HCT116 (cell line): Measurements from ENCODE around the gene ECI2. TPM values are rescaled to one million over a fixed set of nuclear protein-coding genes. Genes with fewer than 3 reads are reported as not detected.

Experiments
- ATAC-seq: fragments of 200-7000 bp; cut with Tn5 transposase; 2 replicates; pipeline ENCODE4 v1.9.1; 2020; ENCODE audit warnings: mild to moderate bottlenecking, moderate library complexity
- BruUV-seq: library from RNA; stranded (reverse); fragments of 400-500 nt; replicated peaks from 2 replicates; lab custom pipeline; 2021; lab: Mats Ljungman, UMichigan
- CTCF ChIA-PET: fragments of 300-600 bp; sonication (Branson Sonifier 250); formaldehyde crosslinking; loops from one replicate; lab custom pipeline; 2021; ENCODE audit warnings: antibody characterized with exemption; lab: Charles Lee
- POLR2A ChIA-PET: fragments of 300-600, 350-600 bp; sonication (Branson Sonifier 250); formaldehyde crosslinking; loops from one replicate; lab custom pipeline; 2021; ENCODE audit warnings: antibody characterized with exemption; lab: Charles Lee
- RAD21 ChIA-PET, 2 experiments: fragments of 300-600 bp; sonication (Branson Sonifier 250); formaldehyde crosslinking; loops; one replicate each; lab custom pipeline; 2023; ENCODE audit warnings: low total read pairs in 2 of 2; ENCODE audit not compliant: uncharacterized antibody in 2 of 2, unreplicated experiment in 2 of 2, low non-redundant PET in 1 of 2; lab: Charles Lee
- DNase-seq: peaks from one replicate; pipeline ENCODE4 v3.0.0-alpha.2; 2010; ENCODE audit warnings: low read depth, low spot score
- H2AFZ ChIP-seq: fragments of 200-600 bp; shearing (Covaris generic), sonication (generic); 2 replicates; pipeline ENCODE4 v1.6.1; 2017; ENCODE audit warnings: low read depth, mixed run types, mixed read lengths, antibody characterized with exemption, low read length; ENCODE audit not compliant: poor library complexity, severe bottlenecking
- H3K27ac ChIP-seq: 2 replicates; pipeline ENCODE4 v1.5.1; 2012; ENCODE audit warnings: low read depth, low read length
- H3K27me3 ChIP-seq: fragments of 200-600 bp; sonication (generic); 2 replicates; pipeline ENCODE4 v1.6.1; 2016; ENCODE audit warnings: mixed run types, low read length, mixed read lengths; ENCODE audit not compliant: insufficient read depth
- H3K36me3 ChIP-seq, 2 experiments: fragments of 200-500 bp in 1 of 2; fragments of 200-600 bp in 1 of 2; sonication (Bioruptor generic) in 1 of 2; sonication (generic) in 1 of 2; 2 replicates each; pipeline versions ENCODE4 v1.5.1 to v1.6.1; 2014 to 2016; ENCODE audit warnings: low read length in 2 of 2, inconsistent platforms in 1 of 2, mixed read lengths in 1 of 2, mixed run types in 1 of 2; ENCODE audit not compliant: insufficient read depth in 2 of 2, control insufficient read depth in 1 of 2
- H3K4me1 ChIP-seq, 2 experiments: fragments of 200-600 bp in 1 of 2; sonication (generic) in 1 of 2; 2 replicates each; pipeline versions ENCODE4 v1.5.1 to v1.6.1; 2012 to 2017; ENCODE audit warnings: low read length in 2 of 2, inconsistent platforms in 1 of 2, mild to moderate bottlenecking in 1 of 2, mixed read lengths in 1 of 2, mixed run types in 1 of 2, moderate library complexity in 1 of 2; ENCODE audit not compliant: insufficient read depth in 2 of 2, control insufficient read depth in 1 of 2
- H3K4me2 ChIP-seq: fragments of 200-600 bp; sonication (generic); 2 replicates; pipeline ENCODE4 v1.6.1; 2017; ENCODE audit warnings: mixed run types, low read length, mixed read lengths
- H3K4me3 ChIP-seq, 2 experiments: fragments of 200-600 bp in 1 of 2; sonication (generic) in 1 of 2; replicated peaks in 1 of 2; 2 replicates each; pipeline ENCODE4 v1.5.1; 2011 to 2016; ENCODE audit warnings: low read length in 2 of 2, control low read depth in 1 of 2, low read depth in 1 of 2, mild to moderate bottlenecking in 1 of 2, mixed read lengths in 1 of 2, mixed run types in 1 of 2
- H3K79me2 ChIP-seq: fragments of 200-600 bp; sonication (generic); 2 replicates; pipeline ENCODE4 v1.6.1; 2017; ENCODE audit warnings: mild to moderate bottlenecking, mixed run types, low read length, moderate library complexity, mixed read lengths; ENCODE audit not compliant: insufficient read depth
- H3K9ac ChIP-seq: fragments of 200-600 bp; sonication (generic); 2 replicates; pipeline ENCODE4 v1.6.1; 2016; ENCODE audit warnings: low read length, mixed read lengths
- H3K9me2 ChIP-seq: fragments of 200-600 bp; sonication (generic), shearing (Covaris generic); 2 replicates; pipeline ENCODE4 v1.6.1; 2017; ENCODE audit warnings: mixed run types, mild to moderate bottlenecking, moderate library complexity; ENCODE audit not compliant: insufficient read depth
- H3K9me3 ChIP-seq, 2 experiments: fragments of 200-500 bp in 1 of 2; fragments of 200-600 bp in 1 of 2; sonication (Bioruptor generic) in 1 of 2; sonication (generic) in 1 of 2; 2 replicates each; pipeline ENCODE4 v1.6.1; 2014 to 2017; ENCODE audit warnings: low read length in 2 of 2, mixed read lengths in 2 of 2, inconsistent platforms in 1 of 2, low read depth in 1 of 2, mild to moderate bottlenecking in 1 of 2, mixed run types in 1 of 2, moderate library complexity in 1 of 2; ENCODE audit not compliant: control insufficient read depth in 1 of 2, insufficient read depth in 1 of 2
- H4K20me1 ChIP-seq: fragments of 200-600 bp; sonication (generic), shearing (Covaris generic); 2 replicates; pipeline ENCODE4 v1.6.1; 2017; ENCODE audit warnings: mixed run types, mild to moderate bottlenecking, moderate library complexity; ENCODE audit not compliant: insufficient read depth
- CBX3 ChIP-seq: IDR thresholded peaks from 2 replicates; pipeline ENCODE4 v1.6.1; 2012; ENCODE audit warnings: low read depth
- CEBPB ChIP-seq: IDR thresholded peaks from 2 replicates; pipeline ENCODE4 v1.6.1; 2012; ENCODE audit warnings: low read depth
- SP1 ChIP-seq: IDR thresholded peaks from 2 replicates; pipeline ENCODE4 v1.6.1; 2012; ENCODE audit warnings: low read depth
- intact Hi-C: fragments of 100-400 bp; cut with micrococcal nuclease; formaldehyde crosslinking; loops from 2 replicates; pipeline ENCODE4 v1.10.0; 2022
- total RNA-seq: library from RNA; stranded (reverse); gene quantifications from one replicate; pipeline ENCODE4 v1.2.1, GENCODE V29; 2021; ENCODE audit not compliant: unreplicated experiment
- TF ChIP-seq, protein P1 (sequence below): IDR thresholded peaks from 2 replicates; pipeline ENCODE4 v1.6.1; 2012
- TF ChIP-seq, protein P2 (sequence below): IDR thresholded peaks from 2 replicates; pipeline ENCODE4 v1.6.1; 2011; ENCODE audit warnings: mild to moderate bottlenecking, low read length, moderate library complexity; ENCODE audit not compliant: insufficient replicate concordance; ENCODE audit errors: extremely low read depth
- TF ChIP-seq, protein P3 (sequence below): IDR thresholded peaks from 2 replicates; pipeline ENCODE4 v1.6.1; 2012

ECI2 gene
- total RNA-seq, 1 experiment from 2014 or later = 56.8 TPM

DNA sequence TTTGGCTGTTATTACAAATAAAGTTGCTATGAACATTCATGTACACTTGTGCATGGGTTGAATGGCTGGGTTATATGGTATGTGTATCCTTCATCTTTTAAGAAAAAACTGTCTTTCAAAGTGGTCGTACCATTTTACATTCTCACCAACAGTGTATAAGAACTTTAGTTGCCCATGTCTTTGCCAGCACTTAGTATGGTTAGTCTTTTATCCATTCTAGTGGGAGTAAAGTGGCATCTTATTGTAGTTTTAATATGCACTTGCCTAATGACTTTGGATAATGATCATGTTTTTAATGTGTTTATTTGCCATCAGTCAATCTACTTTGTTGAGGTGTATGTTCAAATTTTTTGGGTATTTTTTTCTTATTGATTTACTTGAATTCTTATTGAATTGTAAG is 32.5 kb upstream of the ECI2 start:
- Histone ChIP-seq H3K9me2 (no peaks in the 10 kb centered on the region), H4K20me1 (no peaks in the 10 kb centered on the region), H3K36me3 (no peaks in the 10 kb centered on the region), H3K9ac (no peak overlapping the region), H3K9me3 (no peaks in the 10 kb centered on the region), H2AFZ (no peak overlapping the region), H3K79me2 (no peaks in the 10 kb centered on the region), H3K4me1 (no peaks in the 10 kb centered on the region), H3K27me3 (no peaks in the 10 kb centered on the region), H3K4me2 (no peak overlapping the region)
- CTCF ChIA-PET = no interaction called here
- intact Hi-C loops = no loop called here
- no peak for DNase-seq
- no TSS peak for BruUV-seq
- RAD21 ChIA-PET = no interaction called here
- POLR2A ChIA-PET = no interaction called here
- ATAC-seq = no peak
- TF ChIP-seq CBX3 = peak; percentile 47; the same call in 1 of the 2 replicates
- TF ChIP-seq, protein P1, sequence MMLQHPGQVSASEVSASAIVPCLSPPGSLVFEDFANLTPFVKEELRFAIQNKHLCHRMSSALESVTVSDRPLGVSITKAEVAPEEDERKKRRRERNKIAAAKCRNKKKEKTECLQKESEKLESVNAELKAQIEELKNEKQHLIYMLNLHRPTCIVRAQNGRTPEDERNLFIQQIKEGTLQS = no peak
- TF ChIP-seq, all 23 proteins: peak for 1
- H3K4me3 ChIP-seq = no peak overlapping the region
- H3K27ac ChIP-seq = no peak overlapping the region

DNA sequence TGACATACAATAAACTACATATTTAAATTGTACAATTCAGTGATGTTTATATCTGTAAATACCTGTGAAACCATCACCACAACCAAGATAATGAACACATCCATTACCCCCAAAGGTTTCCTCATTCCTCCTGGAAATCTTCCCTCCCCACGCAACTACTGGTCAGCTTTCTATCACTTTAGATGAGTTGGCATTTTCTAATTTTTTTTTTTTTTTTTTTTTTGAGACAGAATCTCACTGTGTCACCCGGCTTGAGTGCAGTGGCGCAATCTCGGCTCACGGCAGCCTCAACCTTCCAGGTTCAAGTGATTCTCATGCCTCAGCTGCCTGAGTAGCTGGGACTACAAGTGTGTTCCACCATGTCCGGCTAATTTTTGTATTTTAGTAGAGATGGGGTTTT is 31.7 kb upstream of the ECI2 start:
- Histone ChIP-seq H3K79me2 (no peaks in the 10 kb centered on the region), H3K4me1 (no peaks in the 10 kb centered on the region), H2AFZ (no peak overlapping the region), H4K20me1 (no peaks in the 10 kb centered on the region), H3K4me2 (no peak overlapping the region), H3K27me3 (no peaks in the 10 kb centered on the region), H3K27ac (no peak overlapping the region), H3K36me3 (no peaks in the 10 kb centered on the region), H3K9me2 (no peaks in the 10 kb centered on the region), H3K9me3 (no peaks in the 10 kb centered on the region), H3K4me3 (no peak overlapping the region), H3K9ac (no peak overlapping the region)
- ChIA-PET RAD21 (no interaction called here), CTCF (no interaction called here), POLR2A (no interaction called here)
- TF ChIP-seq CEBPB = no peak
- TF ChIP-seq SP1 = no peak
- TF ChIP-seq, protein P2, sequence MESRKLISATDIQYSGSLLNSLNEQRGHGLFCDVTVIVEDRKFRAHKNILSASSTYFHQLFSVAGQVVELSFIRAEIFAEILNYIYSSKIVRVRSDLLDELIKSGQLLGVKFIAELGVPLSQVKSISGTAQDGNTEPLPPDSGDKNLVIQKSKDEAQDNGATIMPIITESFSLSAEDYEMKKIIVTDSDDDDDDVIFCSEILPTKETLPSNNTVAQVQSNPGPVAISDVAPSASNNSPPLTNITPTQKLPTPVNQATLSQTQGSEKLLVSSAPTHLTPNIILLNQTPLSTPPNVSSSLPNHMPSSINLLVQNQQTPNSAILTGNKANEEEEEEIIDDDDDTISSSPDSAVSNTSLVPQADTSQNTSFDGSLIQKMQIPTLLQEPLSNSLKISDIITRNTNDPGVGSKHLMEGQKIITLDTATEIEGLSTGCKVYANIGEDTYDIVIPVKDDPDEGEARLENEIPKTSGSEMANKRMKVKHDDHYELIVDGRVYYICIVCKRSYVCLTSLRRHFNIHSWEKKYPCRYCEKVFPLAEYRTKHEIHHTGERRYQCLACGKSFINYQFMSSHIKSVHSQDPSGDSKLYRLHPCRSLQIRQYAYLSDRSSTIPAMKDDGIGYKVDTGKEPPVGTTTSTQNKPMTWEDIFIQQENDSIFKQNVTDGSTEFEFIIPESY = no peak
- TF ChIP-seq, protein P3, sequence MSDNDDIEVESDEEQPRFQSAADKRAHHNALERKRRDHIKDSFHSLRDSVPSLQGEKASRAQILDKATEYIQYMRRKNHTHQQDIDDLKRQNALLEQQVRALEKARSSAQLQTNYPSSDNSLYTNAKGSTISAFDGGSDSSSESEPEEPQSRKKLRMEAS = no peak
- ATAC-seq (no peak), DNase-seq (no peak)
- BruUV-seq = no TSS peak
- intact Hi-C loops = no loop called here
